Heart left ventricle (tissue), 13 donors: ENCODE data around the gene LCT.

ENCODE experiments used
- CTCF ChIP-seq, 12 donors: fragments of 200-600 bp; sonication (generic) in 4 of 12; IDR thresholded peaks; one replicate each; pipeline versions ENCODE4 v1.5.0 to v1.8.0; 2018 to 2022; ENCODE audit warnings: antibody characterized with exemption in 12 of 12, mild to moderate bottlenecking in 5 of 12
- POLR2A ChIP-seq, 2 donors: fragments of 450-650 bp; IDR thresholded peaks; one replicate each; pipeline ENCODE4 v1.6.1; 2017; ENCODE audit warnings: antibody characterized with exemption in 2 of 2, mild to moderate bottlenecking in 2 of 2, moderate library complexity in 2 of 2
- donor health status: ischemic (EF 13 %, LVEDD 7.1; RV severe dilation, severe dysfunction).
- donor health status: DM: no; HTN: yes; CAD: no.
- donor health status: DM: no; HTN: no; CAD: no.
- donor health status: ischemic (EF 25% LVEDD 6.9; RV normal size, moderate dysfunction).
- donor health status: ischemic (EF 25% LVEDD 5.7; RV mildly dilated, moderate dysfunction).
- donor health status: ischemic (EF 35%, LVEDD 5.7; RV mildly dilated, moderate dysfunction).
- donor health status: nonischemic (EF 11% LVEDD 7.7; RV severe dilation, severe dysfunction).
- donor health status: DM: yes; HTN: yes; CAD: no.
- donor health status: PGD.
- donor health status: ischemic (EF 29% LVEDD 5.4; RV normal size, mild dysfunction).
- donor health status: nonischemic (EF 23%, LVEDD 6.1; RV moderate dilation, normal function).

- no peak for TF ChIP-seq CTCF (IDR thresholded peaks at IDR 0.05)
- no peak for TF ChIP-seq POLR2A (IDR thresholded peaks at IDR 0.05)
Measured at GRCh38 chr2:135874777-135875365, 37.9 kb upstream of the LCT start.
